COR-L47 (cell line): ENCODE results near the gene RAD21L1.
"Not testable (repeated sequence)": the region's sequence is repeated elsewhere in the genome, so short reads cannot be mapped to it uniquely, and the experiment has no call there.

ENCODE experiments used
- DNase-seq: peaks from one replicate; lab custom pipeline; 2025; lab: John Stamatoyannopoulos, UW

Gene RAD21L1

GRCh38 chr20:1229541-1229940 lies 3.7 kb downstream of the RAD21L1 start:
- no peak for DNase-seq

- DNase-seq: no peak
These were observed 6.7 kb downstream of the RAD21L1 start for GRCh38 chr20:1232286-1233111.

DNA sequence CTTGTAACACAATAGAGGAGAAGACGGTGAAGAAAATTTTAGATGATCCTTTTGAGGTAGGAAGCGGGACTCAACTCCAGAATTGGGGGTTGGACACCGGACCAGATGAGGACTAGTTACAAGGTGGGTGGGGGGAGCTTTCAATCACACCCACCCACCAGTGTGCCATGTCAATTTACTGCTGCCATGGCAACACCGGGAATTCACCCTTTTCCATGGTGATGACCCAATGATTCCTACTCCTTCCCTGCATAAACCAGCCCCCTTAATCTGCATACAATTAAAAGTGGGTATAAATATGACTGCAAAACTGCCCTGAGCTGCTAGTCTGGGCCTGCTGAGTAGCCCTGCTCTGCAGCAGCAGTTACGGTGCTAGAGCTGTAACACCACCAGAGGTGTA lies 14.7 kb downstream of the RAD21L1 start:
- no peak for DNase-seq

DNA sequence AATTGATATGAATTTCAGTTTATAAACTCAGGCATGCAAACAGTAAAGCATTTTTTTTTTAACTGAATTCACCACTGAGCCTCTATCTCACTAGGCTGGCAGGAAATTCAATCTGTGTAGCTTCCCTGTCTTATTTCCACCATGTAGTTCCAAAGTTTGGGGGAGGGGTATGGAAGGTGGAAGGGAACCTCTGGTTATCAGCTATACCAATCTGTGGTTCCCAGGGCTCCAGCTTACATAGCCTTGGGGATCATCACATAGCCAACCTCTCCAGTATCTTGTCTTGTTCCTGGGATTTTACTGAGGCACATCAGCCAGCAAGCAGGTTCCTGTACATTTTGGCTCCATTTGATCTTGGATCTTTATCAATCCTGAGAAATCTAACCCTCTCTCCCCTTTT lies 15.6 kb downstream of the RAD21L1 start:
- DNase-seq: no peak

DNA sequence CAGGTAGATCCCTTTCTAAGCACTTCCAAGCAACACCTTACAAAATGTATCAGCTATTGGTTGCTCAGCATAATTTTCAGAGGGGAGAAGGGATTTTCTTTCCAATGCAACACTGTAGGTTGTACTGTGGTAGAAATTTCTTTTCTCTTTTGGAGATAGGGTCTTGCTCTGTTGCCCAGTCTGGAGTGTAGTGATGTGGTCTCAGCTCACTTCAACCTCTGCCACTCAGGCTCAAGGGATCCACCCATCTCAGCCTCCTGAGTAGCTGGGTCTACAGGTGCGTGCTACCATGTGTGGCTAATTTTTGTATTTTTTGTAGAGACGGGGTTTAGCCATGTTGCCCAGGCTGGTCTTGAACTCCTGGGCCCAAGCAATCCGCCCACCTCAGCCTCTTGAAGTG lies 16.3 kb downstream of the RAD21L1 start:
- DNase-seq: no peak

DNA sequence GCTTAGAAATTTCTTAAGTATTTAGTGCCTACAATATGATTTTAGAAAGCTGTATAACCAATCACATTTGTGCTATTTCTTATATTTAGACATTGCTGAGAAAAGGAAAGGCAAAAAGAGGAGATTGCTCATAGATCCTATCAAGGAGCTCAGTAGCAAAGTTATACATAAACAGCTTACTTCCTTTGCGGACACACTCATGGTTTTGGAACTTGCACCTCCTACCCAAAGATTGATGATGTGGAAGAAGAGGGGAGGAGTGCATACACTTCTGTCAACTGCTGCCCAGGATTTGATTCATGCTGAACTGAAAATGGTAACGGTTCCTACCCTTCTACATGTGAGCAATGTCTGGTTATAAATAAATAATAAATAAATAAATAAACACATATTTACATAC lies 16.7 kb downstream of the RAD21L1 start:
- no peak for DNase-seq

- DNase-seq: no peak
These were observed 19.7 kb downstream of the RAD21L1 start for GRCh38 chr20:1245578-1245977.

- no peak for DNase-seq
These were observed 21.8 kb downstream of the RAD21L1 start for GRCh38 chr20:1247689-1248088.

DNA sequence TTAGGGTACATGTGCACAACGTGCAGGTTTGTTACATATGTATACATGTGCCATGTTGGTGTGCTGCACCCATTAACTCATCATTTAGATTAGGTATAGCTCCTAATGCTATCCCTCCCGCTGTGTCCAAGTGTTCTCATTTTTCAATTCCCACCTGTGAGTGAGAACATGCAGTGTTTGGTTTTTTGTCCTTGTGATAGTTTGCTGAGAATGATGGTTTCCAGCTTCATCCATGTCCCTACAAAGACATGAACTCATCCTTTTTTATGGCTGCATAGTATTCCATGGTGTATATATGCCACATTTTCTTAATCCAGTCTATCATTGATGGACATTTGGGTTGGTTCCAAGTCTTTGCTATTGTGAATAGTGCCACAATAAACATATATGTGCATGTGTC lies 24.4 kb downstream of the RAD21L1 start:
- DNase-seq: not testable (repeated sequence)

DNA sequence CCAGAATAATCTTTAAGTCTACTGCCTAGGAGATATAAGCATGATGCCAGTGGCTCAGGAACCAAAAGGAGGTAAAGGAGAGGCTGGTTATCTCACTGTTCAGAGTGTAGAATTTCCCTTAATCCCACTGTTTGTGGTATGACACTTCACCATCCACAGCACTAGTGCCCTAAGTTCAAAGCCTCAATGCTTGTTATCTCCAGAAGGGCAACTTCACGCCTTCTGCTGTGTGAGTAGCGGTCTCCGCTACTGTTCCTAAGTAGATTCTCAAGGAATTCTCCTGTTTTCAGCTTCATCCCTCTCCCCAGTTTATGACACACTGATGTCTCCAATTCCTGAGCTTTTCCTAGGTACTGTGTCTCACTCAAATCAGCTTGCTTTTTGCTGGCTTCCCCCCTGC lies 26.6 kb downstream of the RAD21L1 start:
- DNase-seq: no peak

GRCh38 chr20:1254254-1254653 lies 28.4 kb downstream of the RAD21L1 start:
- DNase-seq: no peak

GRCh38 chr20:1255675-1256074 lies 29.8 kb downstream of the RAD21L1 start:
- DNase-seq: no peak

DNA sequence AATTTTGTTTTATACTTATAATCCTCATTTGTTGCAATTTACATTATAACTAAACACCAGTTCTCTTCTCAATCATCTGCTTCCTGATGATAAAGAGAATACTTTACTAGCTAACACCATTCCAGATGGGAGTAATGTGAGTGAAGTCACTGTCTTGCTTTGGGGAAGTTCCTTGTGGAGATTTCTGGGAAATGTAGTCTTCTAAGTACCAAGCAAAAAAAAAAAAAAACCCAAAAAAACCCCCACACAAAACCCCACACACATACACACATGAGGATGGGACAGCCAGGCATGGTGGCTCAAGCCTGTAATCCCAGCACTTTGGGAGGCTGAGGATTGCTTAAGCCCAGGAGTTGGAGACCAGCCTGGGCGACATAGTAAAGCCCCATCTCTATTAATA lies 38.0 kb downstream of the RAD21L1 start:
- DNase-seq: no peak

DNA sequence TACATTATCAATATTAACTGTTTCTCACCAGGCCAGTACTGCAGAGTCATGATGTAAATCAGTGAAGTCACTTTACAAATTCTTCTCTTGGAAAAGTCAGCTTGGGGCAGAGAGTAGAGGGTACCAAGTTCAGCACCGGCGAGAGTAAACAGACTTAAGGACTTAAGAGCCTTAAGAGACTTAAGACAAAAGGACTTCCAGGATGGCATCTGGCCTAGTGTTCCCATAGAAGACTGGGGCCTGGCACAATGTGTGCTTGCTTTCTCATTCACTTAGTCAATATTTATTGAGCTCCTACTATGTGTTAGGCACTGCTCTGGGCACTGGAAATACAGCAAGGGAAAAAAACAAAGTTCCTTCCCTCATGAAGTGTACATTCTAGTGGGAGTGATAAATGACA lies 38.9 kb downstream of the RAD21L1 start:
- DNase-seq: no peak

- no peak for DNase-seq
These were observed 39.5 kb downstream of the RAD21L1 start for GRCh38 chr20:1265226-1265915.

- no peak for DNase-seq
These were observed 40.0 kb downstream of the RAD21L1 start for GRCh38 chr20:1265916-1266166.

- peak; percentile 40 for DNase-seq
These were observed 40.5 kb downstream of the RAD21L1 start, which contains the start of gene SNPH for GRCh38 chr20:1266167-1266973. Gene SNPH, plus strand, starts transcription at chr20:1266294. Its CDS starts 29,946 bp downstream, at chr20:1296240.

- DNase-seq: no peak
These were observed 41.3 kb downstream of the RAD21L1 start for GRCh38 chr20:1267161-1267560.

GRCh38 chr20:1267809-1268374 lies 42.0 kb downstream of the RAD21L1 start:
- no peak for DNase-seq

- DNase-seq: no peak
These were observed 43.4 kb downstream of the RAD21L1 start for GRCh38 chr20:1269235-1269634.

DNA sequence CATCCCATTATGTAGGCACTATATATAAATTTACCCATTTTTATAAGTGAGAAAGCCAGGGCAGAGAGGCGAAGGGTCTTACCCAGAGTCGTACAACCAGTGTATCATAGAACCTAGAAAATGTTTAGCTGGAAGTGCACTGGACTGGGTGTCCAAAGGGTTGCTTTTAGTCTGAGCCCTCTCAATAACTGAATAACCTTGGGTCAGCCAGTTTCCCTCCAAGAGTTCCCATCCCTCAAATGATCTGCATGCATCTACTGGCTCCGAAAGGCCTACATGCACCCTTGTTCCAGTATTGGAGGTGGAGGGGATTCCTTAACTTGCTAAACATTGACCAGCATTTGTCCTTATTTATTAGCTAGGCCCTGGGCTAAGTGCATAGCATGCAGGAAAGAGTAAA lies 44.0 kb downstream of the RAD21L1 start:
- no peak for DNase-seq

DNA sequence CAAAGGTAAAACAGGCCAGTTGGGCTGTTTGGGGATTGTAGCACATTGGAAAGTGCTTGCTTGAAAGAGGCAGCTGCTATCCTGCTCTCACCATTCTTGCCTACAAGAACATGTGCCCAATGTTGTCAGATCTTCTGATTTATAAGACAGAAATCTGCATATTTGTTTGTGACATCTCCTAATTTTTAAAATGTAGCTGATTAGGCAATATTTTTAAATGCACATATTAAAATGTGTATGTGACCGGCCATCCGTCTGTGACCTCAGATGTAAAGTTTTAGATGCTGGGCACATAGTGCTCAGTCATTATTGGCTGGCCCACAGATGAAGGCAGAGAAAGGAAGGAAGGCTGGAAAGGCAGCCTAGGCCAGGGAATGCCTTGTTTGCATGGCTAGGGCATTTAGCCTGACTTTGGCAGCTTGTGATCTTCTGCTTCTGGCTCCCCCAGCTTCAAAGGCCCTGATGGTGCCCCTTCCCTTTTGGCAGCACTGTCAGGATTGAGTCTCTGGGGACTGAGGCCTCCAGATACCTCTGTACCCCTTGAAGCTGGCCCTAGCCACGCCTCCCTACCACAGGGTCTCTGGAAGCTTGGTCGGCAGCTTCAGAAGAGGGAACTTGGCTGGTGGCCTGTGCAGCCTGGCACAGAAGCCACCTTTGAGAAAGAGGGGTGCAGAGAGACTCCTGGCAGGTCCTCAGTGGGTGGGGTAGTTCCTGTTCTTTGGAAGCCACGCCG lies 46.7 kb downstream of the RAD21L1 start:
- DNase-seq: no peak
